HepG2 (cell line): Measurements from ENCODE around the gene CDK6.

Experiments used
- ATF1 ChIP-seq: IDR thresholded peaks from 2 replicates; pipeline ENCODE4 v1.6.1; 2016; ENCODE audit warnings: mild to moderate bottlenecking, control low read depth
- ATF3 ChIP-seq: sonication (generic); formaldehyde crosslinking; IDR thresholded peaks from 2 replicates; pipeline ENCODE4 v1.4.0; 2020; ENCODE audit warnings: missing genetic modification reagents
- CTCF ChIP-seq: sonication (generic); formaldehyde crosslinking; IDR thresholded peaks from 2 replicates; pipeline ENCODE4 v1.5.0; 2020; ENCODE audit warnings: mild to moderate bottlenecking, missing genetic modification reagents, moderate library complexity
- EZH2 ChIP-seq: conservative IDR thresholded peaks from 2 replicates; pipeline ENCODE4 v1.6.1; 2012; ENCODE audit warnings: mild to moderate bottlenecking, low read depth, low read length, moderate library complexity
- HDAC2 ChIP-seq: sonication (generic); formaldehyde crosslinking; IDR thresholded peaks from 2 replicates; pipeline ENCODE4 v1.4.0; 2020; ENCODE audit warnings: missing genetic modification reagents
- HNF4A ChIP-seq: sonication (generic); formaldehyde crosslinking; IDR thresholded peaks from 2 replicates; pipeline ENCODE4 v1.4.0; 2020; ENCODE audit warnings: missing genetic modification reagents
- KDM3A ChIP-seq: IDR thresholded peaks from 2 replicates; pipeline ENCODE4 v1.6.1; 2018; ENCODE audit warnings: low read depth, missing compliant biosample characterization
- KLF13 ChIP-seq: sonication (generic); formaldehyde crosslinking; IDR thresholded peaks from 2 replicates; pipeline ENCODE4 v1.4.0; 2020; ENCODE audit warnings: mild to moderate bottlenecking, missing genetic modification reagents
- MAFG ChIP-seq: sonication (generic); formaldehyde crosslinking; IDR thresholded peaks from 2 replicates; pipeline ENCODE4 v1.5.1; 2020; ENCODE audit warnings: mild to moderate bottlenecking, missing genetic modification reagents
- POLR2A ChIP-seq, 2 experiments: IDR thresholded peaks; 2 replicates each; pipeline ENCODE4 v1.6.1; 2011; ENCODE audit warnings: low read depth in 2 of 2, low read length in 2 of 2, mild to moderate bottlenecking in 1 of 2, moderate library complexity in 1 of 2; ENCODE audit not compliant: insufficient read depth in 1 of 2
- POLR2AphosphoS5 ChIP-seq: IDR thresholded peaks from 2 replicates; pipeline ENCODE4 v1.6.1; 2012; ENCODE audit warnings: low read depth, low read length
- ZNF281 ChIP-seq: sonication (generic); formaldehyde crosslinking; IDR thresholded peaks from 2 replicates; pipeline ENCODE4 v1.4.0; 2020; ENCODE audit warnings: missing genetic modification reagents, borderline replicate concordance
- ZNF878 ChIP-seq: sonication (generic); formaldehyde crosslinking; IDR thresholded peaks from 2 replicates; pipeline ENCODE4 v1.8.1; 2023; ENCODE audit warnings: mild to moderate bottlenecking, missing genetic modification reagents, moderate library complexity

GRCh38 chr7:92645114-92646061 lies 191.0 kb downstream of the CDK6 start:
- TF ChIP-seq CTCF (CRISPR knock-in tag) (no peak), ZNF281 (CRISPR knock-in tag) (no peak), EZH2 (no peak), KDM3A (no peak), POLR2A (IDR thresholded peaks at IDR 0.05; ENCODE audit: insufficient read depth in 1 of 2, low read depth in 2 of 2, low read length in 2 of 2) (no peak), MAFG (CRISPR knock-in tag) (no peak), ATF3 (no peak), ATF1 (CRISPR knock-in tag) (no peak), ZNF878 (CRISPR knock-in tag) (no peak), HNF4A (CRISPR knock-in tag) (no peak), POLR2AphosphoS5 (no peak), HDAC2 (CRISPR knock-in tag) (no peak), KLF13 (CRISPR knock-in tag) (no peak)
